H9 (cell line): ENCODE measurements around the gene RNF183. TPM values are rescaled to one million over a fixed set of nuclear protein-coding genes. Genes with fewer than 3 reads are reported as not detected.

Experiments
- DNase-seq: peaks from one replicate; pipeline ENCODE4 v3.0.0-alpha.2; 2017
- H2AFZ ChIP-seq: one replicate; pipeline ENCODE4 v1.6.1; 2013; ENCODE audit warnings: mild to moderate bottlenecking, low read length, control low read depth, moderate library complexity
- H2AK5ac ChIP-seq: 2 replicates; pipeline ENCODE4 v1.6.1; 2013; ENCODE audit warnings: low read length, control low read depth, mixed read lengths; ENCODE audit not compliant: insufficient read length
- H2BK120ac ChIP-seq: one replicate; pipeline ENCODE4 v1.6.1; 2013; ENCODE audit warnings: low read depth, mild to moderate bottlenecking, low read length, control low read depth, inconsistent platforms; ENCODE audit not compliant: poor library complexity, severe bottlenecking
- H2BK12ac ChIP-seq: 2 replicates; pipeline ENCODE4 v1.6.1; 2013; ENCODE audit warnings: low read length, control low read depth, mixed read lengths, low read depth; ENCODE audit not compliant: insufficient read length
- H2BK15ac ChIP-seq: 2 replicates; pipeline ENCODE4 v1.6.1; 2013; ENCODE audit warnings: low read depth, low read length, control low read depth
- H2BK20ac ChIP-seq: one replicate; pipeline ENCODE4 v1.6.1; 2013; ENCODE audit warnings: low read depth, mild to moderate bottlenecking, low read length, control low read depth, inconsistent platforms; ENCODE audit not compliant: poor library complexity, severe bottlenecking
- H2BK5ac ChIP-seq: 2 replicates; pipeline ENCODE4 v1.6.1; 2013; ENCODE audit warnings: low read length, control low read depth, mixed read lengths; ENCODE audit not compliant: insufficient read length
- H3K14ac ChIP-seq: 2 replicates; pipeline ENCODE4 v1.6.1; 2013; ENCODE audit warnings: low read length, control low read depth; ENCODE audit not compliant: insufficient read depth
- H3K18ac ChIP-seq: 2 replicates; pipeline ENCODE4 v1.6.1; 2013; ENCODE audit warnings: low read depth, mild to moderate bottlenecking, mixed read lengths, low read length, control low read depth; ENCODE audit not compliant: insufficient read length
- H3K23ac ChIP-seq: 2 replicates; pipeline ENCODE4 v1.6.1; 2013; ENCODE audit warnings: low read length, control low read depth, mixed read lengths, low read depth; ENCODE audit not compliant: insufficient read length
- H3K23me2 ChIP-seq: 2 replicates; pipeline ENCODE4 v1.6.1; 2013; ENCODE audit warnings: low read depth, mild to moderate bottlenecking, mixed read lengths, low read length, control low read depth; ENCODE audit not compliant: insufficient read length, poor library complexity, severe bottlenecking
- H3K27ac ChIP-seq: 2 replicates; pipeline ENCODE4 v1.5.1; 2013; ENCODE audit warnings: low read length, control low read depth, mixed read lengths, low read depth; ENCODE audit not compliant: insufficient read length
- H3K27me3 ChIP-seq: 2 replicates; pipeline ENCODE4 v1.6.1; 2013; ENCODE audit warnings: low read length, control low read depth, inconsistent platforms; ENCODE audit not compliant: insufficient read depth
- H3K4ac ChIP-seq: 2 replicates; pipeline ENCODE4 v1.6.1; 2013; ENCODE audit warnings: low read depth, mild to moderate bottlenecking, control low read depth, inconsistent platforms, low read length, moderate library complexity
- H3K4me1 ChIP-seq: 2 replicates; pipeline ENCODE4 v1.6.1; 2013; ENCODE audit warnings: low read length, control low read depth, inconsistent platforms; ENCODE audit not compliant: insufficient read depth
- H3K4me2 ChIP-seq: 2 replicates; pipeline ENCODE4 v1.6.1; 2013; ENCODE audit warnings: low read length, control low read depth, mixed read lengths; ENCODE audit not compliant: insufficient read length, insufficient read depth
- H3K56ac ChIP-seq: 2 replicates; pipeline ENCODE4 v1.6.1; 2013; ENCODE audit warnings: low read depth, mild to moderate bottlenecking, mixed read lengths, low read length, control low read depth; ENCODE audit not compliant: insufficient read length
- H3K79me1 ChIP-seq: 2 replicates; pipeline ENCODE4 v1.6.1; 2013; ENCODE audit warnings: low read depth, mild to moderate bottlenecking, moderate library complexity, low read length, control low read depth, inconsistent platforms; ENCODE audit not compliant: insufficient read depth, poor library complexity, severe bottlenecking
- H3K79me2 ChIP-seq: 2 replicates; pipeline ENCODE4 v1.6.1; 2013; ENCODE audit warnings: low read length, control low read depth, inconsistent platforms; ENCODE audit not compliant: insufficient read depth
- H3K9ac ChIP-seq: 2 replicates; pipeline ENCODE4 v1.6.1; 2013; ENCODE audit warnings: low read length, control low read depth, mixed read lengths; ENCODE audit not compliant: insufficient read length; ENCODE audit errors: extremely low read depth
- H3K9me3 ChIP-seq: one replicate; pipeline ENCODE4 v1.6.1; 2013; ENCODE audit warnings: low read depth, low read length, inconsistent platforms; ENCODE audit not compliant: control insufficient read depth
- H3T11ph ChIP-seq: one replicate; pipeline ENCODE4 v1.6.1; 2013; ENCODE audit warnings: mild to moderate bottlenecking, low read length, control low read depth, inconsistent platforms
- H4K20me1 ChIP-seq: one replicate; pipeline ENCODE4 v1.6.1; 2013; ENCODE audit not compliant: control insufficient read depth, insufficient read length, insufficient read depth
- H4K5ac ChIP-seq: 2 replicates; pipeline ENCODE4 v1.6.1; 2013; ENCODE audit warnings: low read depth, mild to moderate bottlenecking, mixed read lengths, low read length, control low read depth; ENCODE audit not compliant: insufficient read length
- H4K8ac ChIP-seq: replicated peaks from 2 replicates; pipeline ENCODE4 v1.6.1; 2013; ENCODE audit warnings: low read length, control low read depth, mixed read lengths, low read depth; ENCODE audit not compliant: insufficient read length
- H4K91ac ChIP-seq: 2 replicates; pipeline ENCODE4 v1.6.1; 2013; ENCODE audit warnings: low read depth, mild to moderate bottlenecking, moderate library complexity, mixed read lengths, low read length, control low read depth; ENCODE audit not compliant: insufficient read length
- H3K27ac Mint-ChIP-seq, 3 experiments: 2 replicates in 2 of 3; 3 replicates in 1 of 3; pipeline ENCODE4 v1.8.0; 2020 to 2021; ENCODE audit warnings: mixed read lengths in 3 of 3, mild to moderate bottlenecking in 1 of 3, moderate library complexity in 1 of 3
- H3K27me3 Mint-ChIP-seq: 2 replicates; pipeline ENCODE4 v1.8.0; 2021; ENCODE audit warnings: low read depth, mild to moderate bottlenecking, moderate library complexity, mixed read lengths
- H3K36me3 Mint-ChIP-seq, 3 experiments: 2 replicates in 2 of 3; 3 replicates in 1 of 3; pipeline ENCODE4 v1.8.0; 2020 to 2021; ENCODE audit warnings: low read depth in 3 of 3, mixed read lengths in 3 of 3; ENCODE audit not compliant: insufficient read depth in 1 of 3
- H3K4me1 Mint-ChIP-seq, 2 experiments: 2 replicates each; pipeline ENCODE4 v1.8.0; 2020; ENCODE audit warnings: mixed read lengths in 2 of 2
- H3K4me3 Mint-ChIP-seq, 2 experiments: 2 replicates in 1 of 2; 3 replicates in 1 of 2; pipeline ENCODE4 v1.8.0; 2020 to 2021; ENCODE audit warnings: mild to moderate bottlenecking in 2 of 2, mixed read lengths in 2 of 2, moderate library complexity in 1 of 2
- H3K9me3 Mint-ChIP-seq, 2 experiments: 2 replicates in 1 of 2; 3 replicates in 1 of 2; pipeline ENCODE4 v1.8.0; 2020; ENCODE audit warnings: mild to moderate bottlenecking in 2 of 2, mixed read lengths in 2 of 2, moderate library complexity in 1 of 2
- WGBS: extraction: QIAGEN DNeasy Blood & Tissue Kit; methylation state at CpG from one replicate; pipeline ENCODE4 v1.1.7; 2013; ENCODE audit warnings: missing lambda C conversion rate, low lambda C conversion rate, mixed read lengths; ENCODE audit not compliant: insufficient read length; ENCODE audit errors: extremely low coverage; 5-methylcytosine and 5-hydroxymethylcytosine counted together
- total RNA-seq: library from RNA; stranded (reverse); gene quantifications from 2 replicates; pipeline ENCODE4 v1.2.1, GENCODE V29; 2021
- TF ChIP-seq, protein P1 (sequence below): fragments of 200-600 bp; sonication (generic); conservative IDR thresholded peaks from 3 replicates; pipeline ENCODE4 v1.8.0; 2021; ENCODE audit warnings: antibody characterized with exemption, mild to moderate bottlenecking

The RNF183 gene
- total RNA-seq, 1 experiment from 2014 or later, result 0.33 TPM

DNA sequence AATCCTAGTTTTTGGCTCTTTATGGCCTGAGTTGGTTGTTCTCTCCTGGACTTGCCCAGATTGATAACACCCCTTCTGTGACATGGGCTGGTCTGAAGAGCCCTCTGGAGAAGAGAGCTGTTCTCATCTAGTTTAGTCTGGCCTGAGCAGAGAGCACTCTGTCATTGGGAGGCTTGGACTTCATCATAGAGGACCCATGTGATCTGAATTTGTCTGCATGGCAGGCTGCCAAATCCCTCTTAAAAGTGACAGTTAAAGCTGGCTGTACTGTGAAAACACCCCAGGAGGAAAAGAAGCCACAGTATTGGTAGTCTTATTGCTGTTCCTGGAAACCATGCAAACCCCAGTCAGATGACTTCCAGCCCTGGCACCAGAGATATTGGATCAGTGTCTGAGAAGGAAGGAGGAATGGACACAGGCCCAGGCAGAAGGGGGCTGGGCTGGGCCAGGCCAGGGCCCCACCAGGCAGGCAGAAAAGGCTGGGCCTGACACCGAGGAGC is 40.6 kb upstream of the RNF183 start:
- no peaks in the 10 kb centered on the region for H4K20me1 ChIP-seq
- no peak overlapping the region for H3K56ac ChIP-seq
- H3K23me2 ChIP-seq, result peaks cover 9% of the 10 kb centered on the region
- Mint-ChIP-seq H3K27ac (no peak overlapping the region), H3K27me3 (peaks cover 51% of the 10 kb centered on the region), H3K4me3 (no peak overlapping the region), H3K36me3 (no peaks in the 10 kb centered on the region), H3K4me1 (peaks cover 0 to 12% of the 10 kb centered on the region in 2 experiments), H3K9me3 (no peaks in the 10 kb centered on the region; a peak in 1 of 5 replicates)
- WGBS, result no CpG with 5 or more reads among the region's 1 CpG
- H3K79me2 ChIP-seq, result no peaks in the 10 kb centered on the region
- H3K14ac ChIP-seq, result no peak overlapping the region
- no peak overlapping the region for H2BK12ac ChIP-seq
- no peak overlapping the region for H4K91ac ChIP-seq
- no peak overlapping the region for H3T11ph ChIP-seq
- DNase-seq, result no peak
- no peak overlapping the region for H3K23ac ChIP-seq
- H3K4me1 ChIP-seq, result no peaks in the 10 kb centered on the region
- no peak overlapping the region for H4K8ac ChIP-seq
- H2BK20ac ChIP-seq, result no peak overlapping the region
- H2BK5ac ChIP-seq, result no peak overlapping the region
- no peak overlapping the region for H2BK120ac ChIP-seq
- TF ChIP-seq, protein P1, sequence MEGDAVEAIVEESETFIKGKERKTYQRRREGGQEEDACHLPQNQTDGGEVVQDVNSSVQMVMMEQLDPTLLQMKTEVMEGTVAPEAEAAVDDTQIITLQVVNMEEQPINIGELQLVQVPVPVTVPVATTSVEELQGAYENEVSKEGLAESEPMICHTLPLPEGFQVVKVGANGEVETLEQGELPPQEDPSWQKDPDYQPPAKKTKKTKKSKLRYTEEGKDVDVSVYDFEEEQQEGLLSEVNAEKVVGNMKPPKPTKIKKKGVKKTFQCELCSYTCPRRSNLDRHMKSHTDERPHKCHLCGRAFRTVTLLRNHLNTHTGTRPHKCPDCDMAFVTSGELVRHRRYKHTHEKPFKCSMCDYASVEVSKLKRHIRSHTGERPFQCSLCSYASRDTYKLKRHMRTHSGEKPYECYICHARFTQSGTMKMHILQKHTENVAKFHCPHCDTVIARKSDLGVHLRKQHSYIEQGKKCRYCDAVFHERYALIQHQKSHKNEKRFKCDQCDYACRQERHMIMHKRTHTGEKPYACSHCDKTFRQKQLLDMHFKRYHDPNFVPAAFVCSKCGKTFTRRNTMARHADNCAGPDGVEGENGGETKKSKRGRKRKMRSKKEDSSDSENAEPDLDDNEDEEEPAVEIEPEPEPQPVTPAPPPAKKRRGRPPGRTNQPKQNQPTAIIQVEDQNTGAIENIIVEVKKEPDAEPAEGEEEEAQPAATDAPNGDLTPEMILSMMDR, result no peak
- H2AFZ ChIP-seq, result no peak overlapping the region
- no peaks in the 10 kb centered on the region; the same call in 1 of the 2 replicates for H3K27me3 ChIP-seq
- no peak overlapping the region for H3K27ac ChIP-seq
- H3K79me1 ChIP-seq, result no peaks in the 10 kb centered on the region
- H3K18ac ChIP-seq, result no peak overlapping the region
- no peak overlapping the region for H3K4me2 ChIP-seq
- H2BK15ac ChIP-seq, result no peak overlapping the region
- no peak overlapping the region for H3K4ac ChIP-seq
- H2AK5ac ChIP-seq, result no peak overlapping the region
- H4K5ac ChIP-seq, result no peak overlapping the region
- no peak overlapping the region for H3K9ac ChIP-seq
- H3K9me3 ChIP-seq, result no peaks in the 10 kb centered on the region
